Pancreas (tissue), 10 donors: ENCODE data around the gene B4GALNT2. TPM values are rescaled to one million over a fixed set of nuclear protein-coding genes. Genes with fewer than 3 reads are reported as not detected.
"Not testable (repeated sequence)": the region's sequence is repeated elsewhere in the genome, so short reads cannot be mapped to it uniquely, and the experiment has no call there.

Source experiments
- ATAC-seq, 4 donors: fragments of 200-7000 bp; cut with Tn5 transposase; one replicate each; pipeline versions ENCODE4 v1.8.0 to v1.9.1; 2020; ENCODE audit warnings: mild to moderate bottlenecking in 4 of 4, moderate library complexity in 4 of 4
- DNase-seq, 6 donors: peaks; one replicate each; pipeline ENCODE4 v3.0.0-alpha.2; 2020
- FAIRE-seq: peaks from 2 replicates; lab custom pipeline; 2012; peaks lifted over from hg19 to GRCh38; lab: Jason Lieb, UNC
- H3K27ac ChIP-seq, 4 donors: fragments of 200-600 bp; sonication (generic); 1 replicate in 3 of 4; 2 replicates in 1 of 4; pipeline versions ENCODE4 v1.5.0 to v1.8.0; 2020
- H3K27me3 ChIP-seq, 4 donors: fragments of 200-600 bp; one replicate each; pipeline ENCODE4 v1.8.0; 2021
- H3K36me3 ChIP-seq, 3 donors: fragments of 200-600 bp; sonication (generic) in 1 of 3; one replicate each; pipeline versions ENCODE4 v1.5.0 to v1.8.0; 2020 to 2021
- H3K4me1 ChIP-seq, 3 donors: fragments of 200-600 bp; one replicate each; pipeline ENCODE4 v1.8.0; 2021
- H3K4me3 ChIP-seq, 4 donors: fragments of 200-600 bp; sonication (generic) in 2 of 4; one replicate each; pipeline versions ENCODE4 v1.5.0 to v1.8.0; 2020 to 2021
- H3K9me3 ChIP-seq, 4 donors: fragments of 200-600 bp; one replicate each; pipeline ENCODE4 v1.8.0; 2021
- WGBS, 2 donors: extraction: QIAGEN DNeasy Blood & Tissue Kit; methylation state at CpG; one replicate each; pipeline ENCODE4 v1.1.7; 2013; 5-methylcytosine and 5-hydroxymethylcytosine counted together
- intact Hi-C, 3 donors: fragments of 100-400 bp; cut with DNase I; formaldehyde crosslinking; loops; one replicate each; pipeline versions ENCODE4 v1.11.1 to v1.14.2; 2022
- polyA plus RNA-seq, 2 donors: library from polyadenylated mRNA; stranded (reverse); fragments of 200-250 nt; gene quantifications; one replicate each; pipeline ENCODE4 v1.2.3, GENCODE V29; 2013
- total RNA-seq, 6 donors: library from RNA; stranded (reverse); fragmentation: NEBNext Ultra II Directional in 4 of 6; extraction: Animal tissue kit (Norgen Biotek cat#: 25700) in 4 of 6; gene quantifications; one replicate each; pipeline versions ENCODE4 v1.2.1 to v1.2.4, GENCODE V29; 2021 to 2023
- TF ChIP-seq, protein P1 (sequence below), 4 donors: fragments of 200-600 bp; sonication (generic) in 3 of 4; IDR thresholded peaks; one replicate each; pipeline versions ENCODE4 v1.5.0 to v1.8.0; 2021; ENCODE audit warnings: antibody characterized with exemption in 4 of 4
- donor health status: healthy with polysubstance abuse.
- donor health status: DM: no; HTN: no; CAD: no; lungs with moderate emphysema.
- donor health status: DM: no; HTN: no; CAD: no.
- donor health status: control.
- donor health status: control.
- donor health status: Bipolar disorder and iron deficiency.
- donor health status: DM: yes; HTN: yes; CAD: no.
- donor health status: DM: no; HTN: no; CAD: no.
- donor health status: DM: no; HTN: no; CAD: no.
- donor health status: DM: yes; HTN: yes; CAD: no.

The B4GALNT2 gene
- total and polyA plus RNA-seq, 8 donors, result 0.03 TPM; not detected in 7

DNA sequence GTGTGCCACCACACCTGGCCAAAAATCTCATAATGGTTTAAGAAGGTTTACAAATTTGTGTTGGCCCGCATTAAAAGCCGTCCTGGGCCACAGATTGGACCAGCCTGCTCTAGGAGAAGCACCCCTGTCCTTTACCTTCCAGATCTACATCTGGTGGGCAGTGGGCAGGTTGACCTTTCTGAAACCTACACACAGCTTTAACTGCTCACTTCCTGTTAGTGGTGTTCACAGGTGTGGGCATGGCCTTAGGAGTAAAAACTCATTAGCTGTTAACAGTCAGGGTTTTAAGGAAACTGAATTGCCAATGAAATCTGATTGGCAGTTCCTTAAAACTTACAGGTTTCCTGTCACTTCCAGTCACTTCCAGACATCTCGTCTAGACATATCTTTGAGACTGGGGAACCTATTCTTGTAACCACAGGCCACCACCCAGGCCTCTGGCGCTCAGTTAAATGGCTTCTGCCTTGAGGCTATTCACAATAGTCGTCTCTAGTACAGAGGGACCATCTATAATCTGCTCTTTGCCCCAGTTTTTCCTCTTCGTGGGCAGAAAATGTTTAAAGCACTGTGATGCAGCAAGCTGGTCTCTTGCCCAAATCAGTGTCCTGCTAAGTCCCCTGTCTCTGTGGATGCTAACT, 48.5 kb downstream of the B4GALNT2 start:
- intact Hi-C loops, result no loop called here
- Histone ChIP-seq H3K9me3 (no peaks in the 10 kb centered on the region), H3K36me3 (no peaks in the 10 kb centered on the region), H3K4me1 (no peaks in the 10 kb centered on the region), H3K27ac (no peak overlapping the region), H3K4me3 (no peak overlapping the region), H3K27me3 (no peaks in the 10 kb centered on the region)
- TF ChIP-seq, protein P1, sequence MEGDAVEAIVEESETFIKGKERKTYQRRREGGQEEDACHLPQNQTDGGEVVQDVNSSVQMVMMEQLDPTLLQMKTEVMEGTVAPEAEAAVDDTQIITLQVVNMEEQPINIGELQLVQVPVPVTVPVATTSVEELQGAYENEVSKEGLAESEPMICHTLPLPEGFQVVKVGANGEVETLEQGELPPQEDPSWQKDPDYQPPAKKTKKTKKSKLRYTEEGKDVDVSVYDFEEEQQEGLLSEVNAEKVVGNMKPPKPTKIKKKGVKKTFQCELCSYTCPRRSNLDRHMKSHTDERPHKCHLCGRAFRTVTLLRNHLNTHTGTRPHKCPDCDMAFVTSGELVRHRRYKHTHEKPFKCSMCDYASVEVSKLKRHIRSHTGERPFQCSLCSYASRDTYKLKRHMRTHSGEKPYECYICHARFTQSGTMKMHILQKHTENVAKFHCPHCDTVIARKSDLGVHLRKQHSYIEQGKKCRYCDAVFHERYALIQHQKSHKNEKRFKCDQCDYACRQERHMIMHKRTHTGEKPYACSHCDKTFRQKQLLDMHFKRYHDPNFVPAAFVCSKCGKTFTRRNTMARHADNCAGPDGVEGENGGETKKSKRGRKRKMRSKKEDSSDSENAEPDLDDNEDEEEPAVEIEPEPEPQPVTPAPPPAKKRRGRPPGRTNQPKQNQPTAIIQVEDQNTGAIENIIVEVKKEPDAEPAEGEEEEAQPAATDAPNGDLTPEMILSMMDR (IDR thresholded peaks at IDR 0.05), result no peak
- WGBS, 2 donors, result 77 to 78% methylated on average over 6 of the region's 6 CpGs
- no peak for DNase-seq
- FAIRE-seq, result no peak
- ATAC-seq, result no peak

DNA sequence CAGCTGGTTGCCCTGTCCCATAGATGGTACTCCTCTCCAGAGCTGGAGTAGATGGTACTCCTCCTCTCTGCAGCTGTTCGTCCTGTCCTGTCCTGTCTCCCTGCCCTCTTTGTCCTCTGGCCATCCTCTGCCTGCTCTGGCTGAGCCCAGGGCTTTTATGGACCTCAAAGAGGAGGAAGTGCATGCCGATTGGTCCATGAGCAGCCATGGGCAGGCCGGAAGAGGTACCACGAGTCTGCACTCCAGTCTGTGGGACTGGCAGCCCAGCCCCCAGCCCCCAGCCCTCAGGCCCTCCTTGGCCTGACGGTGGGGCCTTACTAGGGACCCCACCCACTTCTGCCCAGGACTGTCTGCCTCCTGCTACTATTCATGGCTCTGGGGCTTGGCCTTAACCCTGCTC, 50.8 kb downstream of the B4GALNT2 start:
- no peaks in the 10 kb centered on the region for H3K4me1 ChIP-seq
- intact Hi-C loops, result no loop called here
- no peaks in the 10 kb centered on the region for H3K27me3 ChIP-seq
- FAIRE-seq (no peak), DNase-seq (no peak), ATAC-seq (no peak)
- H3K27ac ChIP-seq, result no peak overlapping the region
- TF ChIP-seq, protein P1 (IDR thresholded peaks at IDR 0.05), result no peak
- no peaks in the 10 kb centered on the region for H3K9me3 ChIP-seq
- H3K36me3 ChIP-seq, result no peaks in the 10 kb centered on the region
- WGBS, 2 donors, result 58 to 92% methylated on average over 5 of the region's 5 CpGs
- H3K4me3 ChIP-seq, result no peak overlapping the region

DNA sequence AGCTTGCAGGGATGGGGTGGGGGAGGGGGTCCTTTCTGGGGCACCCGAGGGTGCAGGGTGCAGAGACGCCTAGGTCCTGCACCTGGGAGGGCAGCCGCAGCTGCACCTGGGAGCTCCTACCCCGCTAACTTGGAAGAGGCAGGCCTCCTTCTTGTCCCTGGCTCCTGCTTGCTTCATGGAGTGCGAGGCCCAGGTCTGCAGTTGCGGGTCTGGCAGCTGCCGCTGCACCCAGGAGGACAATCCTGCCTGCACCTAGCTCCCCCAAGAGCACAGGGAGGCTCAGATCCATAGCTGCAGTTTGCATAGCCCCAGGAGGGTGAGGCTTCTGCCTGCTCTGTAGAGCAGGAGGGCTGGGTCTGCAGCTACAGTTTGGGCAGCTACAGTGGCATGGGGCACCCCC, 51.2 kb downstream of the B4GALNT2 start:
- ATAC-seq (no peak), FAIRE-seq (no peak), DNase-seq (no peak)
- Histone ChIP-seq H3K4me3 (no peak overlapping the region), H3K27ac (no peak overlapping the region), H3K9me3 (no peaks in the 10 kb centered on the region), H3K4me1 (no peaks in the 10 kb centered on the region), H3K27me3 (no peaks in the 10 kb centered on the region), H3K36me3 (no peaks in the 10 kb centered on the region)
- intact Hi-C loops, result no loop called here
- WGBS, 2 donors, result 70 to 82% methylated on average over 6 to 7 of the region's 7 CpGs
- TF ChIP-seq, protein P1 (IDR thresholded peaks at IDR 0.05), result no peak

DNA sequence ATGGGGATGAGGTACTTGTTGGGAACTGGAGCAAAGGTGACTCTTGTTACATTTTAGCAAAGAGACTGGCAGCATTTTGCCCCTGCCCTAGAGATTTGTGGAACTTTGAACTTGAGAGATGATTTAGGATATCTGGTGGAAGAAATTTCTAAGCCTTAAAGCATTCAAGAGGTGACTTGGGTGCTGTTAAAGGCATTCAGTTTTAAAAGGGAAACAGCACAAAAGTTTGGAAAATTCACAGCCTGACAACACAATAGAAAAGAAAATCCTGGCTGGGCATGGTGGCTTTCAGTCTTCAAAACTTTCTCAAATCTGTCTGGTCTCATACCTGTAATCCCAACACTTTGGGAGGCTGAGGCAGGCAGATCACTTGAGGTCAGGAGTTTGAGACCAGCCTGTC, 52.0 kb downstream of the B4GALNT2 start:
- H3K9me3 ChIP-seq, H3K36me3 ChIP-seq, H3K27ac ChIP-seq, DNase-seq, intact Hi-C loops, H3K4me1 ChIP-seq, H3K4me3 ChIP-seq, ATAC-seq, FAIRE-seq, H3K27me3 ChIP-seq: not testable (repeated sequence)

DNA sequence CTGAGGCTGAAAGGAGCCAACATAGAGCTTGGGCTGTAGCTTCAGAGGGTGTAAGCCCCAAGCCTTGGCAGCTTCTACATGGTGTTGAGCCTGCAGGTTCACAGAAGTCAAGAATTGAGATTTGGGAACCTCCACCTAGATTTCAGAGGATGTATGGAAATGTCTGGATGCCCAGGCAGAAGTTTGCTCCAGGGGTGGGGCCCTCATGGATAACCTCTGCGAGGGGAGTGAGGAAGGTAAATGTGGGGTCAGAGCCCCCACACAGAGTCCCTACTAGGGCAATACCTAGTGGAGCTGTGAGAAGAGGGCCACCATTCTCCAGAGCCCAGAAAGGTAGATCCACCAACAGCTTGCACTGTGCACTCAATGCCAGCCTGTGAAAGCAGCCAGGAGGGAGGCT, 52.8 kb downstream of the B4GALNT2 start:
- ATAC-seq, H3K27me3 ChIP-seq, intact Hi-C loops, H3K9me3 ChIP-seq, FAIRE-seq, H3K4me1 ChIP-seq, H3K36me3 ChIP-seq, H3K27ac ChIP-seq, DNase-seq, H3K4me3 ChIP-seq: not testable (repeated sequence)
- 91 to 94% methylated on average over 1 of the region's 1 CpG for WGBS, 2 donors

DNA sequence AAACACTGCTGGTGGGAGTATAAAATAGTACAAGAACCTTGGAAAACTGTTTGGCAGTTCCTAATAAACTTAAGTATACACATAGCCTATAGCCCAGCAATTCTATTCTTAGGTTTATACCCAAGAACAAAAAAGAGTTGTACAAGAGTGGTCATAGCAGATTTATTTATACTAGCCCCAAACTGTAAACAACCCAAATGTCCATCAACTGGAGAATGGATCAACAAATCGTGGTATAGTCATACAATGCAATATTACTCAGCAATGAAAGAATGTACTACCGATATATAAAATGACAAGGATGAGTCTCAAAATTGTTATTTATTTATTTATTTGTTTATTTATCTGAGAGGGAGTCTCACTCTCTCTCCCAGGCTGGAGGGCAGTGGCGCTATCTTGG, 54.7 kb downstream of the B4GALNT2 start:
- DNase-seq (no peak), FAIRE-seq (no peak), ATAC-seq (no peak)
- TF ChIP-seq, protein P1 (IDR thresholded peaks at IDR 0.05), result no peak
- no peak overlapping the region for H3K27ac ChIP-seq
- H3K27me3 ChIP-seq, result no peaks in the 10 kb centered on the region
- intact Hi-C loops, result no loop called here
- peaks cover 0 to 4% (median 0%) of the 10 kb centered on the region in 3 donors for H3K4me1 ChIP-seq
- no peak overlapping the region for H3K4me3 ChIP-seq
- H3K36me3 ChIP-seq, result no peaks in the 10 kb centered on the region
- WGBS, 2 donors, result 89 to 93% methylated on average over 3 of the region's 3 CpGs
- no peaks in the 10 kb centered on the region for H3K9me3 ChIP-seq
